Measurements from ENCODE around the gene CEP131. TPM values are rescaled to one million over a fixed set of nuclear protein-coding genes. Genes with fewer than 3 reads are reported as not detected.

Gene CEP131
- total RNA-seq, 4 donors from 2014 or later = 5.5 to 8.1 (median 6.0) TPM

DNA sequence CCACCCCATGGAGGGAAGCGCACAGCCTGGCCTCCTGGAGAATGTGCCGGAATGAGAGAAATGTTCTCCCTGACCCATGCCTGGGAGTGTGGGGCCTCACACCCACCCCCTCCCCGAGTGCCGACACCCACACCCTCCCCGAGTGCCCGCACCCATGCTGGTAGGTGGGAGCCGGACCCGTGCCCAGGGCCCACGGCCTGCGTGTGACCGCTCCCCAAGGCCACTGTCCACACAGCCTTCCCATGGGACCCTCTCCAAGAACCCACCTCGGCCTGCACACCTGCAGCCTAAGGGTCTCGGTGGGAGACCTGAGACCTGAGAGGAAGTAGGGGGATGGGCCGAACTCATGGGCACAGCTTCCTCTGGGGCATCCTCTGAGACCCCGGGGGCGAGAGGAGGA, 60.8 kb downstream of the CEP131 start:
- Histone ChIP-seq H3K27me3 (peaks cover 0 to 79% (median 6%) of the 10 kb centered on the region in 4 donors), H3K36me3 (no peaks in the 10 kb centered on the region), H3K9me3 (no peaks in the 10 kb centered on the region), H3K27ac (no peak overlapping the region), H3K4me1 (peaks cover 6 to 38% (median 12%) of the 10 kb centered on the region in 3 donors), H3K4me3 (no peak overlapping the region)
- WGBS, 2 donors = 75 to 76% methylated on average over 1 to 4 of the region's 16 CpGs
- no peak for DNase-seq
- TF ChIP-seq POLR2A (IDR thresholded peaks at IDR 0.05) = no peak
- TF ChIP-seq, protein P1, sequence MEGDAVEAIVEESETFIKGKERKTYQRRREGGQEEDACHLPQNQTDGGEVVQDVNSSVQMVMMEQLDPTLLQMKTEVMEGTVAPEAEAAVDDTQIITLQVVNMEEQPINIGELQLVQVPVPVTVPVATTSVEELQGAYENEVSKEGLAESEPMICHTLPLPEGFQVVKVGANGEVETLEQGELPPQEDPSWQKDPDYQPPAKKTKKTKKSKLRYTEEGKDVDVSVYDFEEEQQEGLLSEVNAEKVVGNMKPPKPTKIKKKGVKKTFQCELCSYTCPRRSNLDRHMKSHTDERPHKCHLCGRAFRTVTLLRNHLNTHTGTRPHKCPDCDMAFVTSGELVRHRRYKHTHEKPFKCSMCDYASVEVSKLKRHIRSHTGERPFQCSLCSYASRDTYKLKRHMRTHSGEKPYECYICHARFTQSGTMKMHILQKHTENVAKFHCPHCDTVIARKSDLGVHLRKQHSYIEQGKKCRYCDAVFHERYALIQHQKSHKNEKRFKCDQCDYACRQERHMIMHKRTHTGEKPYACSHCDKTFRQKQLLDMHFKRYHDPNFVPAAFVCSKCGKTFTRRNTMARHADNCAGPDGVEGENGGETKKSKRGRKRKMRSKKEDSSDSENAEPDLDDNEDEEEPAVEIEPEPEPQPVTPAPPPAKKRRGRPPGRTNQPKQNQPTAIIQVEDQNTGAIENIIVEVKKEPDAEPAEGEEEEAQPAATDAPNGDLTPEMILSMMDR (IDR thresholded peaks at IDR 0.05) = no peak
- intact Hi-C loops (cut with DNase I) = no loop called here

DNA sequence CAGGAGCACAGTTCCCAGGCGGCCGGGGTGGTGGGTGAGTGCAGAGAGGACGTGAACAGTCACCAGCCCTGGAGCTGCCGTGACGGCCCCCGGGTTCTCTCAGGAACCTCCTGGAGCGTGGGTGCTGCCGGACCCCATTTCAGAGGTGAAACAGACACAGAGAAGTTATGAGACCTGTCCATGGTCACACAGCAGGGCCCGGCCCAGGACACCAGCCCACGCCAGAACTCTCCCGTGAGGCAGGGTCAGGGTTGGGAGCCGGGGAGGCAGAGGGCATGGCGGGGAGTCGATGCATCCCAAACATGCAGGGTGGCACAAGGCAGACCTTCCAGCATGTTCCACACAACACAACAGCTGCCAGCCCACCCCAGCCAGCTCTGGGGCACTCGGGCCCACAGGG, 61.2 kb downstream of the CEP131 start:
- peaks cover 5 to 36% (median 11%) of the 10 kb centered on the region in 3 donors for H3K4me1 ChIP-seq
- no peaks in the 10 kb centered on the region for H3K9me3 ChIP-seq
- H3K36me3 ChIP-seq = no peaks in the 10 kb centered on the region
- DNase-seq = no peak
- peaks cover 0 to 74% (median 4%) of the 10 kb centered on the region in 4 donors for H3K27me3 ChIP-seq
- intact Hi-C loops (cut with DNase I) = no loop called here
- H3K4me3 ChIP-seq = no peak overlapping the region
- no peak overlapping the region for H3K27ac ChIP-seq
- WGBS, 2 donors = 90 to 93% methylated on average over 2 to 5 of the region's 15 CpGs
- no peak for TF ChIP-seq POLR2A (IDR thresholded peaks at IDR 0.05)
- TF ChIP-seq, protein P1 (IDR thresholded peaks at IDR 0.05) = no peak

DNA sequence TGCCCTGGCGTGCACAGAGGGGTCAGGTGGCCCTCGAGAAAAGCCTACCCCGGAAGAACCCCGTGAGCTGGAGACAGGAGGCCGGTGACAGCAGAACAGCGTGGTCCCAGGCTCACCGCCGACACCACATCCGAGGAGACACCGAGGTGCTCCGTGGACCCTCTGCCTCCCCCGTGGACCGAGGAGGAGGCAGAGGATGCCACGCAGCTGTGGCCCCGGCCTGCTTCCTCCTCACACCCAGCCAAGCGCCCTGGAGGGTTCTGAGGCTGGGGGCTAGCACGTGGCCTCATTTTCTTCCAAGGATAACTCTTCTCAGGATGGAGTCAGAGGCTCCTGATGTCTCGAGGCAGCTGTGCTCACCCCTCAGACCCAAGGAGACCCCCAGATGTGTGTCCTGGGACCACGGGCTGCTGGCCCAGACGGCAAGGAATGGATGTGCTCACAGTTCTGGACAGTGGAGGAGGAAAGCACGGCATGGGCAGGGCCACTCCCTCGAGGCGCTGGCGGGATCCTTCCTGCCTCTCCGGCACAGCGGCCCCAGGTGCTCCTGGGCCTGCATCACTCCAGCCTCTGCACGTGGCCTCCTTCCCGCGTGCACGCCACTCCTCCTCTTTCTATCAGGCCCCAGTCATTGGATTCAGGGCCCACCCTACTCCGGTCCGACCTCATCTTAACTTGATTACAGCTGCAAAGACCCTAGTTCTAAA, 61.9 kb downstream of the CEP131 start:
- intact Hi-C loops (cut with DNase I) = no loop called here
- Histone ChIP-seq H3K36me3 (no peaks in the 10 kb centered on the region), H3K27ac (no peak overlapping the region), H3K4me3 (peak overlapping the region in 1 of 4 donors; percentile 58), H3K4me1 (peaks cover 0 to 31% (median 9%) of the 10 kb centered on the region in 3 donors), H3K9me3 (no peaks in the 10 kb centered on the region), H3K27me3 (peaks cover 0 to 68% (median 4%) of the 10 kb centered on the region in 4 donors)
- DNase-seq = no peak
- TF ChIP-seq POLR2A (IDR thresholded peaks at IDR 0.05) = no peak
- TF ChIP-seq, protein P1 (IDR thresholded peaks at IDR 0.05) = no peak
- WGBS, 2 donors = 39% methylated on average over 3 of the region's 32 CpGs; no CpG with 5 or more reads in 1 of the 2 donors

DNA sequence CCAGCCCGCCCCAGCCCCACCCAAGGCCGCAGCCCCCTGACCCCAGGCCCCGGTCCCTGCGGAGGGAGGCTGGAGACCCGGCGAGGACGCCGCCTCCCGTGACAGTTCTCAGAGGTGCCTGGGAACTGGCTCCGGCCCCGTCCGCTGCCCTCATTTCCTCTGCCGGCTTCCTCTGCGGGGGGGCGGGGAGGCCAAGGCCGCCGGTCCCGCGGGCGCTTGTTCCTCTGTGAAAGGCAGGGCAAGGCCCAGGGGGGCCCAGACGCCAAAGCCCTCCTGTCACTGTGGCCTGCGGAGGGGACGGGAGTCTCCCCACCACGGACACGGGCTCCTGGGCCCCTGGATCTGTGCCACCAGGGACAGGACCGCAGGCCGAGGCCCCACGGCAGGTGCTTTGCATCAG, 62.5 kb downstream of the CEP131 start:
- Histone ChIP-seq H3K4me1 (peaks cover 0 to 26% (median 5%) of the 10 kb centered on the region in 3 donors), H3K9me3 (no peaks in the 10 kb centered on the region), H3K36me3 (no peaks in the 10 kb centered on the region), H3K4me3 (peak overlapping the region in 3 of 4 donors; percentile 28 to 58 (median 38)), H3K27me3 (peaks cover 0 to 62% (median under 1%) of the 10 kb centered on the region in 4 donors), H3K27ac (peak overlapping the region in 1 of 4 donors; percentile 29)
- intact Hi-C loops (cut with DNase I) = no loop called here
- DNase-seq = no peak
- TF ChIP-seq, protein P1 (IDR thresholded peaks at IDR 0.05) = no peak
- TF ChIP-seq POLR2A (IDR thresholded peaks at IDR 0.05) = no peak
- WGBS, 2 donors = no CpG with 5 or more reads among the region's 28 CpGs

DNA sequence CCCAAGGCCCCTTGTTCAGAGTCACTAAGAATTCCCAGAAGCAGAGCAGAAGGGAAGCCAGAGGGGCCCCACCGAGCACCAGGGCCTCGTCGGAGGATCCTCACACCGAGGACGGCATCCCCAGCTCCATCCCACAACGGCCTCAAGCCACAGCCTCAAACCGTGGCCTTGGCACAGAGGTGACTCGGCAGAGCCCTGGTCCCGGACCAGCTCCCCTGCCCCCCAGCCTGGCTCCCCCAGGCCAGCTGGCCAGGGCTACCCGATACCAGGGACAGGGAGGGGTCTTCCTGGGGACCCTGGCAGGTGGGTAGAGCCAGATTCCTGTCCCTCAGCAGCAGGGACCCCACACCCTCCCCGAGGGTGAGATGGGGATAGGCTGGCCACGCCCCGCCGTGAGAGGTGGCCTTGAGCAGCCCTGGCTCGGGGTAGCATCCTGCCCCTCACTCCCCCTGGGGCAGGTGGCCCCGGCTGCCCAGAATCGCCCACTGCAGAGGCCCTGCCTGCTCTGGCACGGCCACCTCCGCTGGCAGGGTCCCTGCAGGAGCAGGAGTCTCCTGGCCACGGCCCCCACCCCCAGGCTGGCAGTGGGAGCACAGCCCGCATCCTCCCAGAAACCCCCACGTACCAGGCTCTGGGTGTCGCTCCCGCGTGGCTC, 63.0 kb downstream of the CEP131 start:
- Histone ChIP-seq H3K27me3 (peaks cover 0 to 56% (median 0%) of the 10 kb centered on the region in 4 donors), H3K4me1 (peaks cover 0 to 20% (median under 1%) of the 10 kb centered on the region in 3 donors), H3K36me3 (no peaks in the 10 kb centered on the region), H3K9me3 (no peaks in the 10 kb centered on the region), H3K4me3 (peak overlapping the region in 3 of 4 donors; percentile 28 to 58 (median 38)), H3K27ac (peak overlapping the region in 2 of 4 donors; percentile 25 to 29)
- intact Hi-C loops (cut with DNase I) = no loop called here
- TF ChIP-seq, protein P1 (IDR thresholded peaks at IDR 0.05) = no peak
- no peak for TF ChIP-seq POLR2A (IDR thresholded peaks at IDR 0.05)
- WGBS, 2 donors = 61 to 85% methylated on average over 3 to 10 of the region's 25 CpGs
- DNase-seq = no peak
